ENCODE measurements around the gene TSPAN15. TPM values are rescaled to one million over a fixed set of nuclear protein-coding genes. Genes with fewer than 3 reads are reported as not detected.

Gene TSPAN15
- total RNA-seq, 3 donors from 2014 or later (not counting 1 experiment from before 2014, with no cell fraction given), result 1.3 to 3.9 (median 2.1) TPM

GRCh38 chr10:69497611-69498390 is 46.5 kb downstream of the TSPAN15 start:
- 35% methylated on average over 11 of the region's 11 CpGs for WGBS (ENCODE audit: insufficient coverage)
- intact Hi-C loops (cut with micrococcal nuclease), result no loop called here
- Histone ChIP-seq H3K27ac (ENCODE audit: low read length) (no peak overlapping the region), H3K4me3 (ENCODE audit: low read length) (no peak overlapping the region), H3K36me3 (ENCODE audit: control insufficient read depth, insufficient read depth, low read length) (no peaks in the 10 kb centered on the region), H3K27me3 (ENCODE audit: control insufficient read depth, insufficient read depth, low read length) (no peaks in the 10 kb centered on the region), H3K4me1 (ENCODE audit: control insufficient read depth, insufficient read depth, low read length) (no peaks in the 10 kb centered on the region), H3K9me3 (ENCODE audit: control insufficient read depth, insufficient read depth, low read length) (no peaks in the 10 kb centered on the region)
- TF ChIP-seq CTCF (IDR thresholded peaks at IDR 0.05), result no peak
- Mint-ChIP-seq H3K27ac (no peak overlapping the region), H3K36me3 (no peaks in the 10 kb centered on the region), H3K27me3 (ENCODE audit: low read depth in 2 of 2) (peaks cover 0 to 3% of the 10 kb centered on the region in 2 donors), H3K4me3 (no peak overlapping the region), H3K4me1 (no peaks in the 10 kb centered on the region), H3K9me3 (no peaks in the 10 kb centered on the region)
- DNase-seq, result peak in 1 of 2 donors; percentile 31
- no peak for ATAC-seq

- Mint-ChIP-seq H3K27me3 (ENCODE audit: low read depth in 2 of 2) (peaks cover 0 to 3% of the 10 kb centered on the region in 2 donors), H3K36me3 (no peaks in the 10 kb centered on the region), H3K4me1 (no peaks in the 10 kb centered on the region), H3K4me3 (no peak overlapping the region), H3K9me3 (no peaks in the 10 kb centered on the region), H3K27ac (no peak overlapping the region)
- Histone ChIP-seq H3K36me3 (ENCODE audit: control insufficient read depth, insufficient read depth, low read length) (no peaks in the 10 kb centered on the region), H3K9me3 (ENCODE audit: control insufficient read depth, insufficient read depth, low read length) (no peaks in the 10 kb centered on the region), H3K27me3 (ENCODE audit: control insufficient read depth, insufficient read depth, low read length) (no peaks in the 10 kb centered on the region), H3K4me1 (ENCODE audit: control insufficient read depth, insufficient read depth, low read length) (no peaks in the 10 kb centered on the region), H3K4me3 (ENCODE audit: low read length) (no peak overlapping the region), H3K27ac (ENCODE audit: low read length) (no peak overlapping the region)
- TF ChIP-seq CTCF (IDR thresholded peaks at IDR 0.05), result no peak
- no peak for ATAC-seq
- intact Hi-C loops (cut with micrococcal nuclease), result no loop called here
- 90% methylated on average over 8 of the region's 10 CpGs for WGBS (ENCODE audit: insufficient coverage)
- DNase-seq, result no peak
Observed at GRCh38 chr10:69498711-69499471, 47.6 kb downstream of the TSPAN15 start.

- H3K27ac ChIP-seq (ENCODE audit: low read length), result no peak overlapping the region
- H3K27me3 Mint-ChIP-seq (ENCODE audit: low read depth in 2 of 2), result peaks cover 0 to 3% of the 10 kb centered on the region in 2 donors
- no peaks in the 10 kb centered on the region for H3K4me1 Mint-ChIP-seq
- intact Hi-C loops (cut with micrococcal nuclease), result no loop called here
- no peak overlapping the region for H3K27ac Mint-ChIP-seq
- H3K36me3 ChIP-seq (ENCODE audit: control insufficient read depth, insufficient read depth, low read length), result no peaks in the 10 kb centered on the region
- WGBS (ENCODE audit: insufficient coverage), result 86% methylated on average over 9 of the region's 9 CpGs
- no peak overlapping the region for H3K4me3 ChIP-seq (ENCODE audit: low read length)
- H3K36me3 Mint-ChIP-seq, result no peaks in the 10 kb centered on the region
- no peaks in the 10 kb centered on the region for H3K4me1 ChIP-seq (ENCODE audit: control insufficient read depth, insufficient read depth, low read length)
- H3K9me3 Mint-ChIP-seq, result no peaks in the 10 kb centered on the region
- DNase-seq, result no peak
- H3K9me3 ChIP-seq (ENCODE audit: control insufficient read depth, insufficient read depth, low read length), result no peaks in the 10 kb centered on the region
- TF ChIP-seq CTCF (IDR thresholded peaks at IDR 0.05), result no peak
- no peak overlapping the region for H3K4me3 Mint-ChIP-seq
- H3K27me3 ChIP-seq (ENCODE audit: control insufficient read depth, insufficient read depth, low read length), result no peaks in the 10 kb centered on the region
- ATAC-seq, result no peak
Observed at GRCh38 chr10:69499726-69500689, 48.7 kb downstream of the TSPAN15 start.

All from natural killer cell (primary cell).